A673 (cell line): ENCODE data around the gene GPC6. TPM values are rescaled to one million over a fixed set of nuclear protein-coding genes. Genes with fewer than 3 reads are reported as not detected.

ENCODE experiments used
- BruUV-seq: library from RNA; stranded (reverse); fragments of 400-500 nt; replicated peaks from 2 replicates; lab custom pipeline; 2021; lab: Mats Ljungman, UMichigan
- CTCF ChIA-PET: fragments of 300-600 bp; sonication (Branson Sonifier 250); formaldehyde crosslinking; loops from one replicate; lab custom pipeline; 2022; ENCODE audit warnings: antibody characterized with exemption; lab: Charles Lee
- POLR2A ChIA-PET: fragments of 300-600 bp; sonication (Branson Sonifier 250); formaldehyde crosslinking; loops from one replicate; lab custom pipeline; 2022; ENCODE audit warnings: antibody characterized with exemption; ENCODE audit not compliant: low non-redundant PET; lab: Charles Lee
- DNase-seq: peaks from one replicate; pipeline ENCODE4 v3.0.0-alpha.2; 2015; ENCODE audit warnings: low spot score
- H3K27ac ChIP-seq: fragments of 200-600 bp; sonication (generic); 2 replicates; pipeline ENCODE4 v1.5.1; 2016; ENCODE audit warnings: mixed run types, low read depth, mild to moderate bottlenecking, mixed read lengths, antibody characterized with exemption, low read length; ENCODE audit not compliant: poor library complexity, severe bottlenecking
- H3K27me3 ChIP-seq: fragments of 200-600 bp; sonication (generic); replicated peaks from 2 replicates; pipeline ENCODE4 v1.6.1; 2017; ENCODE audit warnings: mixed run types, low read depth, mild to moderate bottlenecking, mixed read lengths, antibody characterized with exemption, low read length; ENCODE audit not compliant: insufficient read depth, poor library complexity
- H3K36me3 ChIP-seq: fragments of 200-600 bp; sonication (generic); 2 replicates; pipeline ENCODE4 v1.6.1; 2016; ENCODE audit warnings: mixed run types, mild to moderate bottlenecking, mixed read lengths, antibody characterized with exemption, low read length; ENCODE audit not compliant: insufficient read depth, poor library complexity, severe bottlenecking
- H3K4me1 ChIP-seq: fragments of 200-600 bp; sonication (generic); 2 replicates; pipeline ENCODE4 v1.6.1; 2017; ENCODE audit warnings: mixed run types, mild to moderate bottlenecking, mixed read lengths, antibody characterized with exemption, low read length; ENCODE audit not compliant: insufficient read depth, poor library complexity, severe bottlenecking
- H3K4me3 ChIP-seq: fragments of 200-600 bp; sonication (generic); 2 replicates; pipeline ENCODE4 v1.5.1; 2016; ENCODE audit warnings: low read depth, mixed run types, mild to moderate bottlenecking, mixed read lengths, low read length; ENCODE audit not compliant: poor library complexity, severe bottlenecking
- H3K9me3 ChIP-seq: fragments of 200-600 bp; sonication (generic); 2 replicates; pipeline ENCODE4 v1.6.1; 2016; ENCODE audit warnings: mixed run types, low read depth, mild to moderate bottlenecking, mixed read lengths, antibody characterized with exemption, low read length; ENCODE audit not compliant: poor library complexity, severe bottlenecking
- CTCF ChIP-seq: fragments of 300-800, 200-600 bp; sonication (generic); conservative IDR thresholded peaks from 2 replicates; pipeline ENCODE4 v1.5.1; 2017; ENCODE audit warnings: low read depth, mild to moderate bottlenecking, antibody characterized with exemption, low read length, moderate library complexity, mixed read lengths
- EZH2 ChIP-seq: fragments of 200-600 bp; sonication (generic); IDR thresholded peaks from 2 replicates; pipeline ENCODE4 v1.6.1; 2017; ENCODE audit warnings: borderline replicate concordance, low read depth, mild to moderate bottlenecking, mixed read lengths, antibody characterized with exemption, low read length; ENCODE audit not compliant: poor library complexity, severe bottlenecking
- intact Hi-C: fragments of 100-400 bp; cut with micrococcal nuclease; formaldehyde crosslinking; loops from one replicate; pipeline ENCODE4 v1.10.0; 2022; ENCODE audit not compliant: unreplicated experiment
- total RNA-seq: library from RNA; stranded (reverse); gene quantifications from 2 replicates; pipeline ENCODE4 v1.2.3, GENCODE V29; 2021

The GPC6 gene
- total RNA-seq, 1 experiment from 2014 or later: 23.3 TPM

- DNase-seq: no peak
- intact Hi-C loops: no loop called here
- no peak overlapping the region for H3K27ac ChIP-seq
- peaks cover 11% of the 10 kb centered on the region for H3K4me1 ChIP-seq
- no peaks in the 10 kb centered on the region for H3K36me3 ChIP-seq
- H3K27me3 ChIP-seq: no peaks in the 10 kb centered on the region
- POLR2A ChIA-PET: no interaction called here
- CTCF ChIA-PET: no interaction called here
- TF ChIP-seq CTCF (no peak), EZH2 (no peak)
- no peak overlapping the region for H3K4me3 ChIP-seq
- no TSS peak for BruUV-seq
- peaks cover 12% of the 10 kb centered on the region for H3K9me3 ChIP-seq
Measured at GRCh38 chr13:94246495-94246894, 1019.9 kb downstream of the GPC6 start.

GRCh38 chr13:94247890-94248289, 1021.3 kb downstream of the GPC6 start:
- Histone ChIP-seq H3K4me3 (no peak overlapping the region), H3K27ac (no peak overlapping the region), H3K9me3 (peaks cover 12% of the 10 kb centered on the region), H3K27me3 (no peaks in the 10 kb centered on the region), H3K36me3 (no peaks in the 10 kb centered on the region), H3K4me1 (peaks cover 25% of the 10 kb centered on the region)
- BruUV-seq: no TSS peak
- no peak for DNase-seq
- CTCF ChIA-PET: no interaction called here
- intact Hi-C loops: no loop called here
- no peak for TF ChIP-seq CTCF
- no peak for TF ChIP-seq EZH2
- POLR2A ChIA-PET: no interaction called here

- no peak overlapping the region for H3K27ac ChIP-seq
- no peak for DNase-seq
- H3K9me3 ChIP-seq: peaks cover 12% of the 10 kb centered on the region
- no peak overlapping the region for H3K4me3 ChIP-seq
- TF ChIP-seq CTCF: no peak
- ChIA-PET POLR2A (no interaction called here), CTCF (no interaction called here)
- peaks cover 32% of the 10 kb centered on the region for H3K4me1 ChIP-seq
- no peaks in the 10 kb centered on the region for H3K27me3 ChIP-seq
- no TSS peak for BruUV-seq
- H3K36me3 ChIP-seq: no peaks in the 10 kb centered on the region
- intact Hi-C loops: no loop called here
Measured at GRCh38 chr13:94248454-94249228, 1022.0 kb downstream of the GPC6 start.
